IPS-20b (cell line): Measurements from ENCODE around the gene DACT2.

Experiments
- H3K27ac ChIP-seq: one replicate; pipeline ENCODE4 v1.5.1; 2013; ENCODE audit warnings: low read length
- H3K27me3 ChIP-seq: 2 replicates; pipeline ENCODE4 v1.6.1; 2013; ENCODE audit warnings: mild to moderate bottlenecking, low read length, inconsistent platforms; ENCODE audit not compliant: insufficient read depth
- H3K36me3 ChIP-seq: 2 replicates; pipeline ENCODE4 v1.6.1; 2013; ENCODE audit warnings: low read depth, mild to moderate bottlenecking, inconsistent platforms, low read length, moderate library complexity; ENCODE audit not compliant: insufficient read depth
- H3K4me1 ChIP-seq: 2 replicates; pipeline ENCODE4 v1.6.1; 2013; ENCODE audit warnings: mild to moderate bottlenecking, control low read depth, inconsistent platforms, low read length, moderate library complexity; ENCODE audit not compliant: insufficient read depth
- H3K4me3 ChIP-seq: 2 replicates; pipeline ENCODE4 v1.5.1; 2013; ENCODE audit warnings: mild to moderate bottlenecking, low read length, inconsistent platforms
- H3K9ac ChIP-seq: 2 replicates; pipeline ENCODE4 v1.6.1; 2013; ENCODE audit warnings: low read depth, mild to moderate bottlenecking, inconsistent platforms, low read length, moderate library complexity
- H3K9me3 ChIP-seq: 2 replicates; pipeline ENCODE4 v1.6.1; 2013; ENCODE audit warnings: mild to moderate bottlenecking, low read depth, low read length, inconsistent platforms; ENCODE audit not compliant: insufficient read depth

Gene DACT2

GRCh38 chr6:168347615-168348014, 28.0 kb upstream of the DACT2 start:
- Histone ChIP-seq H3K4me3 (no peak overlapping the region), H3K27me3 (peaks cover 6% of the 10 kb centered on the region; the same call in 1 of the 2 replicates), H3K9me3 (no peaks in the 10 kb centered on the region), H3K36me3 (no peaks in the 10 kb centered on the region), H3K9ac (no peak overlapping the region), H3K4me1 (no peaks in the 10 kb centered on the region), H3K27ac (no peak overlapping the region)

DNA sequence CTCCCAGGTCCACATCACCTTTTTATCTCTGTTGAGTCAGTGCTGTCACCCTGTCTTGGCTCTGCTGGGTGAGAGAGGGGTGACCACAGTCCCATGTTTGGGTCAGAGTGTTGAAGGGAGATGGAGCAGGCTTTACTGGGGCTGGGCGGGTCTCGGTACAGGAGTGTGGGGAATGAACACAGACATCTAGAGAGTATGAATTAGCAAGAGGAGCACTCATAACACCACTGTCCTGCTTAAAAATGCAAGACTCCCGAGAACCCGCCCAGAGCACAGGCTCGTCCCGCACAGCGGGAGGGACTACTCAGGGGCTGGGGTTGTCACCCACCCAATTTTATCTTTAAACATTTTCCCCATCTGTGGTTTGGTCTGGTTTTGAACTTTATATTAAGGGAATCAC, 27.5 kb upstream of the DACT2 start:
- H3K27me3 ChIP-seq, result peaks cover 6% of the 10 kb centered on the region; the same call in 1 of the 2 replicates

DNA sequence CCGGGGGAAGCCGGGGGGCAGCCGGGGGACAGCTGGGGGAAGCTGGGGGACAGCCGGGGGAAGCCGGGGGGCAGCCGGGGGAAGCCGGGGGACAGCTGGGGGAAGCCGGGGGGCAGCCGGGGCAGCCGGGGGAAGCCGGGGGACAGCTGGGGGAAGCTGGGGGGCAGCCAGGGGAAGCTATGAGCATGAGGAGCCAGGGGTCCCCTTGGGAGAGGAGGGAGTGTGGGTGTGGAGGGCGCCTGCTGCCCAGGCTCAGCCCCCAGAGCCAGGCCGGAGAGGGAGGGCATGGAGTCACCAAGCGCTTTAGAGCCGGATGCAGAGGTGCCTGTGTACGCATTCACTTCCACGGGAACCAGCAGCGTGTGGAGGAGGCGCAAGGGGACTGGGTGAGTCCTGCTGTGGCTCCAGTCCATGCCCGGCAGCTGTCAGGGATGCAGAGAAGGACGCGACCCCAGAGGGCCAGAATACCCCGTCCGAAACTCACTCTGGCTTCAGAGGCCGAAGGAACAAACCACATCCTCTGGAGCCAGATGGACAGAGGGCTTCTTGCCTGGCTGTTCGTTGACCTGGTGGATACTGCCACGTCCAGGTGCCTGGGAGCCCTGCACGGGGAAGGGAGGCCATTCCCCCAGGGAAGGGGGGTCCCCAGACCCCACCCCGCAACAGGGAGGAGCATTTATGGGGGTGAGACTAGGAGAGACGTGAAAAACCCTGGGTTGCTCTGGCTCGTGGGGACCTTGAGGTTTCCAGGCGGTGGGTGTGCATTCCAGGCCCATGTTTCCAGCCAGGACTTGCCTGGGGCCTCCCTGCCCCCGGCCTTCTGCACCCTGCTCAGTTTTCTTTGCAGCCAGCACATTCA, 26.5 kb upstream of the DACT2 start:
- Histone ChIP-seq H3K4me3 (no peak overlapping the region), H3K9me3 (no peaks in the 10 kb centered on the region)

More for the DNA sequence above, 27.5 kb upstream of the DACT2 start:
- H3K9ac ChIP-seq, result no peak overlapping the region
- no peaks in the 10 kb centered on the region for H3K9me3 ChIP-seq
- no peak overlapping the region for H3K27ac ChIP-seq
- no peaks in the 10 kb centered on the region for H3K4me1 ChIP-seq
- H3K36me3 ChIP-seq, result no peaks in the 10 kb centered on the region
- H3K4me3 ChIP-seq, result no peak overlapping the region

DNA sequence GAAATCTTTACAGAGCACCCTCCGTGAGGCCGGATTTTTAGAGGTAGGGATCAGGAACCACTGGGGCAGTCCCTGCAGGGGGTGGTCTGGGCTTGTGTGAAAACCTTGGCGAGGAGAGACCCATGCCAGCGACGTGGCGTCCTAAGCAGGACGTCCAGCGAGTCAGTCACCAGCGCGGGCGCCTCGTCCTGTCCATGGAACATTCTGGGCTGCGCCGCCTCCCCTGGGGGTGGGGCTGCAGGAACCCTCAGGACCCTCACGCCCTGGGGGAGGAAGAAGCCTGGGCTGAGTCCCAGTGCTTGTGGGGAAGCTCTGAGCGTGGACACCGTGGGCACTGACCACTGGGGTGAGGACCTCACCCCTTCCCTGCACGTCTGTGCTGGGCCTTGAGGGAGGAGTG, 25.7 kb upstream of the DACT2 start:
- H3K36me3 ChIP-seq, result no peaks in the 10 kb centered on the region
- no peak overlapping the region for H3K4me3 ChIP-seq
- H3K9me3 ChIP-seq, result no peaks in the 10 kb centered on the region
- peaks cover 6% of the 10 kb centered on the region; the same call in 1 of the 2 replicates for H3K27me3 ChIP-seq
- H3K4me1 ChIP-seq, result no peaks in the 10 kb centered on the region
- H3K27ac ChIP-seq, result no peak overlapping the region
- no peak overlapping the region for H3K9ac ChIP-seq

More for the DNA sequence above, 26.5 kb upstream of the DACT2 start:
- H3K27ac ChIP-seq, result no peak overlapping the region
- H3K4me1 ChIP-seq, result no peaks in the 10 kb centered on the region
- no peak overlapping the region for H3K9ac ChIP-seq
- H3K36me3 ChIP-seq, result no peaks in the 10 kb centered on the region
- peaks cover 6% of the 10 kb centered on the region; the same call in 1 of the 2 replicates for H3K27me3 ChIP-seq

DNA sequence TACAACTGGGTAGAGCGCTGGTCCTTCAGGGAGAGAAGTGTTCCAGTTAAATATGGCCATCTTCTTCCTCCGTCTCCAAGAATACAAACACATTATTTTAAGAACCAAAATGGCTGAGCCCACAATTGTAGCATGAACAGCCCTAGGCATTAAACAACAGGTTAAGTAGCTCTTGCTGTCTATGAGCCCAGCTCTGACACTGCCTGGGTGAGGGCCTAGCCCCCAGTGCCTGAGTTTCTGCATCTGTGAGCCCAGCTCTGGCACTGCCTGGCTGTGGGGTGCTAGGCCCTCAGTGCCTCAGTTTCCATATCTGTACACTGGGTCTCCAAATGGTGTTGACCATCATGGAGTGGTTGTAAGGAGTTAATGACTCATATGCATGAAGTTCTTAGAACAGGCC, 24.8 kb upstream of the DACT2 start:
- Histone ChIP-seq H3K27me3 (peaks cover 6% of the 10 kb centered on the region; the same call in 1 of the 2 replicates), H3K4me3 (no peak overlapping the region), H3K9ac (no peak overlapping the region), H3K27ac (no peak overlapping the region), H3K9me3 (no peaks in the 10 kb centered on the region), H3K4me1 (no peaks in the 10 kb centered on the region), H3K36me3 (no peaks in the 10 kb centered on the region)

DNA sequence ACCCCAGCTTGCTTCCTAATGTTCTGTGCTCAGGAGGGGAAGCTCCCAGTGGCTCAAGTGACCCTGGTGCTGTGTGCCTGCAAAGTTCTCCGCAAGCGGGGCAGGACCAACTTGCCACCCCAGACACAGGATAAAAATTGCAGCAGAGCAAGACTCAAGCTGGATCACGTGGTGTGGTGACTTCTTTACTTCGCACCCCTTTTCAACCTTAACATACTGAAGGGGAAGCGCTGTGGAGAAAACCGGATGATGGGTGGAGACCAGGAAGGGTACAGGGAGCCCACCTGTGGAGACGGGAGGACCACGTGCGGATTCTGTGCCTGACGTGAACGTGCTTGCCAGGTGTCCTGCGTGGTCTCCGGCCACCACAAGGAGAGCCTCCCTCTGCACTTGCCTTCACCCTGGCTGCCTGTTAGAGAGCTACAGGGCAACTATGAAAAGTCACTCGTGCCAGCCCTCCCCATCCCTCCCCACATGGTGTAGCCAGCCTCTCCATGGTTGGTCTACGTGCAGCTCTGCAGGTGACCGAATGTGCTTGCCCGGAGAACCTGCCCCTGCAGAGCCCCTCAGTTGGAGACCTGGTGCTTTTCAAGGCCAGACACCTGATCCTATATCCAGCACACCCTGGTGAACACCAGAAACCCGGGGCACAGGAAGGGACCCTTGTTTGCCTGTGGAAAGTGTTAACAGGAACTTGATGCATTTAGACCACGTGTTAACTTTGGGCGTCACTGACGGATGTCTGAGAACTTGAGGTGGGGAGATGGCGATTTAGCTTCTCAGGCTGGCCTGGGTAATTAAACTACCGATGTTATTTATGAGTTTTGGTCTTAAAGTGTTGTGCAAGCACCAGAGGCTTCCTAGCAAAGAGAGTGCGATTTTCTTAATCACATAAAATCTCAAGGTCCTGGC, 23.9 kb upstream of the DACT2 start:
- no peaks in the 10 kb centered on the region for H3K4me1 ChIP-seq
- H3K9me3 ChIP-seq, result no peaks in the 10 kb centered on the region
- H3K4me3 ChIP-seq, result no peak overlapping the region
- peaks cover 6% of the 10 kb centered on the region; the same call in 1 of the 2 replicates for H3K27me3 ChIP-seq
- H3K36me3 ChIP-seq, result no peaks in the 10 kb centered on the region
- no peak overlapping the region for H3K27ac ChIP-seq
- no peak overlapping the region for H3K9ac ChIP-seq

DNA sequence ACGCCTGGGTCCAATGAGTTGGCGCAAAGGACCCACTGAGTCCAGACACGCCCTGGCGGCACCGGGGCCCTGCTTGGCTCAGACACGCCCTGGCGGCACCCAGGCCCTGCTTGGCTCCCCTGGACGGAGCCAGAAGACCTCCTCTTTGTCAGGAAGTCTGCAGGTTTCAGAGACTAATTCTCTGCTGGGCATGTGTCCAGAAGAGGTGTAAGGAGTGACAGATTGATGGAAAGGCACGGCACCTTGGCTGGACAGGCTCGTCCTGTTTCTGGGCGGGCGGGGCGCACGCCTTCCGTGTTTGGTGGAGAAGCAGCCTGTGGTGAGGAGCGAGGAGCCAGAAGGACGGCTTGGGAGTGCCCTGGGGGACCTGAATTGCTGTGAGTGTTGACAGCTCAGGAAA, 23.1 kb upstream of the DACT2 start:
- Histone ChIP-seq H3K27me3 (peaks cover 6% of the 10 kb centered on the region; the same call in 1 of the 2 replicates), H3K9ac (no peak overlapping the region), H3K4me3 (no peak overlapping the region), H3K36me3 (no peaks in the 10 kb centered on the region), H3K9me3 (no peaks in the 10 kb centered on the region), H3K4me1 (no peaks in the 10 kb centered on the region), H3K27ac (no peak overlapping the region)

GRCh38 chr6:168341280-168341900, 21.8 kb upstream of the DACT2 start:
- H3K4me1 ChIP-seq, result no peaks in the 10 kb centered on the region
- H3K9ac ChIP-seq, result no peak overlapping the region
- H3K27me3 ChIP-seq, result peaks cover 6% of the 10 kb centered on the region; the same call in 1 of the 2 replicates
- no peak overlapping the region for H3K4me3 ChIP-seq
- no peaks in the 10 kb centered on the region for H3K9me3 ChIP-seq
- no peak overlapping the region for H3K27ac ChIP-seq
- H3K36me3 ChIP-seq, result no peaks in the 10 kb centered on the region

GRCh38 chr6:168340819-168341218, 21.2 kb upstream of the DACT2 start:
- Histone ChIP-seq H3K9ac (no peak overlapping the region), H3K27me3 (peaks cover 6% of the 10 kb centered on the region; the same call in 1 of the 2 replicates), H3K4me1 (no peaks in the 10 kb centered on the region), H3K36me3 (no peaks in the 10 kb centered on the region), H3K27ac (no peak overlapping the region), H3K9me3 (no peaks in the 10 kb centered on the region), H3K4me3 (no peak overlapping the region)

- Histone ChIP-seq H3K4me1 (no peaks in the 10 kb centered on the region), H3K27me3 (peaks cover 6% of the 10 kb centered on the region; the same call in 1 of the 2 replicates), H3K9ac (no peak overlapping the region), H3K36me3 (no peaks in the 10 kb centered on the region), H3K4me3 (no peak overlapping the region), H3K9me3 (no peaks in the 10 kb centered on the region), H3K27ac (no peak overlapping the region)
Measured at GRCh38 chr6:168338777-168339176, 19.2 kb upstream of the DACT2 start.

GRCh38 chr6:168336967-168337366, 17.4 kb upstream of the DACT2 start:
- H3K4me3 ChIP-seq, result no peak overlapping the region
- no peaks in the 10 kb centered on the region for H3K36me3 ChIP-seq
- H3K27me3 ChIP-seq, result no peaks in the 10 kb centered on the region; the same call in 1 of the 2 replicates
- no peaks in the 10 kb centered on the region for H3K9me3 ChIP-seq
- H3K4me1 ChIP-seq, result peaks cover 9% of the 10 kb centered on the region; the same call in 1 of the 2 replicates
- no peak overlapping the region for H3K9ac ChIP-seq
- H3K27ac ChIP-seq, result no peak overlapping the region
